ENCODE measurements around the gene RFTN2.

RFTN2 gene

DNA sequence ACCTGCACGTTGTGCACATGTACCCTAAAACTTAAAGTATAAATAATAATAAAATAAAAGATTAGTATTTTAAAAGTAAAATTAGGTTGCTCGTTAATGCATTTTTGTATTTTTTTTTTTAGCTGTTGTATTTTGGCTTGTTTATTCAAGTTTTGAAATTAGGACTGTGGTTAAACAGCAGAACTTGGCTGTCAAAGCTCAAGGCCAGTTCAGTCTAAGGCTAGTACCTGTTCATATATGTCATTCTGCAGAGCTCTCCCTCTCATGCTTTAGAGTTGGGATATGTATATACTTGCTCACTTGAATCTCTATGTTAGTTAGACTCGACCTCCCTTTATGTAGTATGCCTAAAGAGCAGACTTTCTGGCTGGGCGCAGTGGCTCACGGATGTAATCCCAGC, 126.8 kb downstream of the RFTN2 start:
- no peak for DNase-seq (ENCODE audit: low spot score)
- FAIRE-seq, result no peak

DNA sequence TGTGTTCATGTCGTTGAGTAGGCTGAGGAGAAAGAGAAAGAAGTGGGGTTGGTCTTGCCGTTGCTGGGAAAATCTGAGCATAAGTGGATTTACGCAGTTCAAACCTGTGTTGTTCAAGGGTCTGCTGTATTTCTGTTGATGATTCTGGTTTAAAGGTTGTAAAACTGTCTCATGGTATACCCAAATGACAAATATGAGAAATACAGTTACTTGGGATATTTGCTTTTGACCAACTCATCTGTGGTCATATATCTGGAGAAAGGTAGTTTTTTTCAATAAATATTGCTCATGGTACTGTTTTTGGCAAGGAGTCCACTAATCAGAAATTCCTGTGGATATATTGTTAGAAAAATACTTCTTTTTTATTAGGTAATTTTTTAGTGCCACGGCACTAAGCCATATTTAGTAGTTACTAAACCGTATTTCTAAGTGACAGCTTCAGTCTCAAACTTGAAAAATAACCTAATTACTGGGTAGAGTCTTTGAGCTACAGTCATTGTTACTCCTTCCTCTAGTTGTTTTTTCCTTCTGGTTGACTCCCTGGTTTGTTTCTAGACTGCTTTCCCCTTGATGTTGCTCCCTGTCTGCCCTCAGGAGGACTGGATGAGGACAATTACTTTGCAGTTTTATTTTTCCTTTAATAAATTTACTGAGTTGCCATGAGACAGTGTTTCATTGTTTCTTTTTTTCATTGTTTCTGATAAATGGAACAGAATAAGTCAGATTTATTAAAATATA, 128.1 kb downstream of the RFTN2 start:
- FAIRE-seq, result no peak
- no peak for DNase-seq (ENCODE audit: low spot score)

DNA sequence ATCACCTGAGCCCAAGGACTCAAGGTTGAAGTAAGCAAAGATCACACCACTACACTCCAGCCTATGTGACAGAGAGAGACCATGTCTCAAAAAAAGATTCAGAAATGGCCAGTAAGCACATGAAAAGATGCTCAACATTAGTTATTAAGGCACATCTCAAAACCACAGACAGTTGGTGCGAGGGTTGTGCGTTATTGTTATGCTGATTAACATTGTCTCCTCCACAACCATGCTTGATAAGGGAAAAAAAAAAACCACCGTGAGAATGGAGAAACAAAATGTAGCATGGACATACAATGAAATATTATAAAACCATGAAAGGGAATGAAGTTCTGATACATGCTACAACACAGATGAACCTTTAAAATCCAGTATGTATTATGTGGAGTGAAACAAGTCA, 132.2 kb downstream of the RFTN2 start:
- FAIRE-seq (no peak), DNase-seq (ENCODE audit: low spot score) (no peak)

DNA sequence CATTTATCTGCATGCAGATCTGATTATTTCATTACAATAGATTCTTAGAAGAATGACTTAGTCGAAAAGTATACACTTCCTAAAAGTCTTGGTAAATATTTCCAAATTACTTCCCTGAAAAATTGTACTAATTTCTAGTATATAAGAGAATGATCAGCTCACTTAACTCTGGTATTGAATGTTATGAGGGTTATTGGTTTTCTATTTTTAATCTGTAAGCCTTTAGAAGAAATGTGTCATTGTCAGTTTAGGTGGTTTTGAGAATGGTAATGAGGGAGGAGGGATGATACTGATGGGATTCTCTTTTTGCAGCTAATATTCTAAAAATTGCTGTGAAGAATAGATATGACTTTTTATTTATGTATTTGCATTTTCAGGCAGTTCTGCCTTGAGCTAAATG, 135.7 kb downstream of the RFTN2 start:
- FAIRE-seq, result no peak

DNA sequence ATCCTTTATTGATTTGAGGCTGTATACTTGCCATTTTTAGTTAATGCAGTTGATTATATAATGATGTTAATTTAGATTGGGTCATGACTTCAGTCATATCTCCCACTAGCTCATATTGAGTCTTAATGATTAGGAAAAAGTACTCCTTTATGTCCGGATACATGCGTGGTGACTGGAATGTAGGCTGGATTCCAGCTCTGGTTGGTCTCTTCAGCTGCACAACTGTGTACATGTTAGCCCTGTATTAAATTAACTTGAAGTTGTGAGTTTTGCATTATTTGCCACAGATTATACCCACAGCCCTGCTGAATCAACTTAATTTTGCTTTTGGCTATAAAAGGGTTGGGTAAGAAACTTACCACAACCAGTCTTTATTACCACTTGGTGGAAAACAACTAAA, 137.0 kb downstream of the RFTN2 start:
- FAIRE-seq, result no peak
- no peak for DNase-seq (ENCODE audit: low spot score)

More for the DNA sequence above, 135.7 kb downstream of the RFTN2 start:
- no peak for DNase-seq (ENCODE audit: low spot score)
